Globus pallidus (tissue), 1 donor: ENCODE results near the gene LRP4.
"Not testable (repeated sequence)": the region's sequence is repeated elsewhere in the genome, so short reads cannot be mapped to it uniquely, and the experiment has no call there.

Source experiments
- DNase-seq: peaks from one replicate; pipeline ENCODE4 v3.0.0-alpha.2; 2015; ENCODE audit warnings: low spot score

Gene LRP4

DNA sequence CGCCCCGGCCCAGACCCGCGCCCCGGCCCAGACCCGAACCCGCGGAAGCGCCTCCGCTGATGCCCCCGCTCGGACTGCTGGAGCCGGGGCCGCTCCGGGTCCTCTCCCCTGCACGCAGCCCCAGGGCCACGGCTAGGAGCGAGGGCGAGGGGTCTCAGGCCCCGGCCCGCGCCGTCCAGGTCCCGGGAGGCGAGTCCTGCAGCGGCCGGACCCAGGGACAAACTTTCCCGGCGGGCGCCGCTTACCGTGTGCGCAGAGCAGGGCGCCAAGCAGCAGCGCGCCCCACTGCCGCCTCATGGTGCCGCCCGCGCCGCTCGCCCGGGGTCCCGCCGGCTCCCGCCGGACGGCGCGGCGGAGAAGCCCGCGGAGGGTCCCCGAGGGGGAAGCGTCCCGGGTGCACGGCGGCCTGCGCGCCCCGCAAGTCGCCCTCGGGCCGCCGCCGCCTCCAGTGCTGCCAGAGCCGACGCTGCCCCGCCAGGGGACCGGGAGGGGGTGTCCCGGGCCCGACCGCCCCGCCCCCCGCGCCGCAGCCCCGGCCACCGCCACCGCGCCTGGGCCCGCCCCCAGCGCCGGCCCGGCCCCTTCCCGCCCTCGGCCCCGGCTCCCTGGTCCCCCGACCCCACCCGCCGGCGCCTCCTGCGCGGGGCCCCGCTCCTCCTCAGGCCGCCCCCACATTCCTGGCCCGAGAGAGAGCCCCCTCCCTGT is at the start of gene LRP4:
Gene LRP4 (minus strand): TSS at position 468 of the 705 bp plus-strand sequence. CDS start 171 bp downstream, at position 297.
- DNase-seq = peak; percentile 69

- no peak for DNase-seq
Observed at GRCh38 chr11:46967962-46968361, 49.6 kb upstream of the LRP4 start.

DNA sequence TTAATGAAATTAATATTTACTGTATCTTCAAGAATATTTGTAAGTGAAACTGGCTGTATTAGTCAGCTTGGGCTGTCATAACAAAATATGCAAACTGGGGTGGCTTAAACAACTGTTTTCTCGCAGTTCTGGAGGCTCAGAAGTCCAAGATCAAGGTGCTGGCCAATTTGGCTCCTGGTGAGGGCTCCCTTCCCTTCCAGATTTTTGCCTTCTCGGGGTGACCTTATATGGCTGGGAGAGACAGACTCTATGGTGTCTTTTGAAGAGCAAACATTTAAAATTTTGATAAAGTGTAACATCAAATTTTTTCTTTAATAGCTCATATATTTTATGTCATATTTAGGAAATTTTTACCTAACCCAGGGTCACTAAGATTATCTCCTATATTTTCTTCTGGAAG is 48.4 kb upstream of the LRP4 start:
- DNase-seq = no peak

- no peak for DNase-seq
Observed at GRCh38 chr11:46963844-46964243, 45.5 kb upstream of the LRP4 start.

DNA sequence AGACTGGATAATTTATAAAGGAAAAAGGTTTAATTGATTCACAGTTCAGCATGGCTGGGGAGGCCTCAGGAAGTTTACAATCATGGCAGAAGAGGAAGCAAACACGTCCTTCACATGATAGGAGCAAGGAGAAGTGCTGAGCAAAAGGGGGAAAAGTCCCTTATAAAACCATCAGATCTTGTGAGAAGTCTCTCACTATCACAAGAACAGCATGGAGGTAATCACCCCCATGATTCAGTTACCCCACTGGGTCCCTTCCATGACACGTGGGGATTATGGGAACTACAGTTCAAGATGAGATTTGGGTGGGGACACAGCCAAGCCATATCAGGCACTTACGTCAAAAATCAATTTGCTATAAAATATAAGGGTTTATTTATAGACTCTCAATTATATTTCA is 43.5 kb upstream of the LRP4 start:
- not testable (repeated sequence) for DNase-seq

DNA sequence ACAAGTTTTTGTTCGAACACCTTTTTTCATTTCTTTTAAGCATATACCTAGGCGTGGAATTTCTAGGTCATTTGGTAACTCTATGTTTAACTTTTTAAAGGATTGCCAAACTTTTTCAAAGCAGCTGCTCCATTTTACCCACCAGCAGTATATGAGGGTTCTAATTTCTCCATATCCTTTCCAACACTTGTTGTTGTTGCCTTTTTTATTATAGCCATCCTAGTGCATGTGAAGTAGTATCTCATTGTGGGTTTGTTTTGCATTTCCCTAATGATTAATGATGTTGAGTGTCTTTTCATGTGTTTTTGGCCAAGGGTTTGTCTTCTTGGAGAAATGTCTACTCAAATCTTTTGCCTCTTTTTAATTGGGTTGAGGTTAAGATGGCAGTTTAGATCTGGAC is 42.7 kb upstream of the LRP4 start:
- DNase-seq = no peak

GRCh38 chr11:46958777-46959176 is 40.4 kb upstream of the LRP4 start:
- no peak for DNase-seq

DNA sequence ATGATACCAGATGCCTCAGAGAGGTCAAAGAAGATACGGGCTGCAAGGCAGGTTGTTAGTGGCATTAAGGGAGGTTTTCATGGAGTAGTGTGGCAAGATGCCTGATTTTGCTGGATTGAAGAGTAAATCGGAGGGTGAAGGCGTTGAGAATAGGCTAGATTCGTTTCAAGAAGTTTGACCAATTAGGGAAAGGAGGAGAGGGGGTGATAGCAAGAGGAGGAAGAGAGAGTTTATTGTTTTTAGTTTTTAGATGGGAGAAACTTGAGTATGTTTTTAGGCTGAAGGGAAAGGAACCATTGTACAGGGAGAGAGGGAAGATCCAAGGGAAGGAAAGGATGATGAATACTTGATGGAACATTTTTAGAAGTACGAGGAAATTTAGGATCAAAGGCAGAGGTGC is 34.7 kb upstream of the LRP4 start:
- DNase-seq = no peak

- DNase-seq = no peak
Observed at GRCh38 chr11:46952553-46952952, 34.2 kb upstream of the LRP4 start.

DNA sequence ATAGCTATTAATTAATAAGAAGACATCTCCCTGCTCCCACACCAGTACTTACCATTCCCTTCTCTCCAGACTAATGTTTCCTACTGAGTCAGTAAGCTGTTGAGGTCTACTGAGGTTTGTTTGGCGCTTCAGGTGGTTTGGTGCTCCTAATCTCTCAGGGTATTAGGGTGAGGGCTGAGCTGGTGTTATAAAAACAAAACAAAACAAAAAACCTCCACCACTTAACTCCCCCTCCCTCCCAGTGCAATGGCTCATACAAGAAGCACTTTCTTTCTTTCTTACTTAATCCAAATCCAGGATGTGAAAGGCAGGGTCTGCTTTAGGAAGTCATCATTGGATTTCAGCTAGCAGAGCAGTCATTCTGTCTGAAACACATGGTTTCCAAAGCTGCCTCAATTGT is 33.5 kb upstream of the LRP4 start:
- DNase-seq = no peak

- no peak for DNase-seq
Observed at GRCh38 chr11:46949297-46949696, 30.9 kb upstream of the LRP4 start.

DNA sequence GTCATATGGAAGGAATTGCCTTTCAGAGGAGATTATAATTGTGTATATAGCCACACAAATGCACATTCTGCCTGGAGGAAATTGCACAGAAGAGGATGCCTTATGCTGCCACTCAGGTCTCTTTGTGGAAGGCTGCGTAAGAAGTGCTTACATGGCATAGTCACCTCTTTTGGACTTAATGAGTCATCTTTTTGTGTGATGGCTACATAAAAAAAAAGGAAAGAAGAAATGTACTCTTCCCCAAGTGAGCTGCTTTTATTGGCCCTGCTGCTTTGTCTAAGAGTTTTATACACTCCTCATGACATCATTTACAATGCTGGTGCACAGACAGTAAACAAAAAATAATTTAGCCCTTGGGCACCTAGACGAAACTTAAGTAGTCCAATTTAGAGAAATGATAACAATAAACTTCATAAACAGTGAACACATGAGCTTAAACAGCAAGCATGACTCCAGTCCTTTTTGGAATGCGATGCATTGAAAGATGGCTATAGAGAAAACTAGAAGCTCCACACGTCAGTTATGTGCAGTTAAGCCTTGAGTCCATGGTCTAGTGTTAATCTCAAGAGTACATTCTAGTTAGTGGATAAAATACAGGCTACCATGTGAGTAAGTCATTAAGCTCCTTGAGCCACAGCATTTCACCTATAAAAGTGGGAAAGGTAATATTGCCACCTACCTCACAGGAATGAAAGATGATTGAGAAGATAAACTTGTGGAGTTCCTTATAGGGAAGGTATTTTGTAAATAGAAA is 30.2 kb upstream of the LRP4 start:
- DNase-seq = no peak

DNA sequence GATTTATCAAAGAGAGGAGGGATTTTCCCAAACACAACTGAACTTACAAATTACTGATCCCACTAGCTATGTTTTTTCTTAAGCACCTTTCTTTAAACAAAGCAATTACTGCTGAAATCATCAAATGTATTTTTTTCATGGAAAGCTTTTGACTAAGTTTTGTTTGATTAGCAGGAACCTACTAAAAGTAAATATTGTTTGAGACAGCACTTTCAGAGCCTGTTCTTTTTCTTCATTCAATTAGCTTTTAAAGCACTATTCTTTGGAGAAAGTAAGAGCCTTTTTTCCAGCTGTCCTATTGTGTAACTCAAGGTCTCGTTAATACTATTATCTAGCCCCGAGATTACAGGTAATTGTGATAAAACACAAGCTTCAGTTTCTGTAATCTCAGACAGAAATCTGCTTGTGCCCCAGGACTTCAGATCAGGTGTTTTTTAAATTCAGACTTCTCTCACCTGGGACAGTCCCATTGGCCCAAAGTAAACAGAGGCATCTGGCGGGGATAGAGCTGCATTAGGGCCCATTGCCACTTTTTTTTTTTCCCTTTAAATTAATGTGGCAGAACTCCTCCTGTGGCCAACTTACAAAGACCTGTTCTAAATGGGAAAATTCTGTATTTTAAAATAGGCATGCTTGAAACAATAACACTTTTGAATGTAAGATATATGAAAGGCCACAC is 29.2 kb upstream of the LRP4 start:
- DNase-seq = no peak

DNA sequence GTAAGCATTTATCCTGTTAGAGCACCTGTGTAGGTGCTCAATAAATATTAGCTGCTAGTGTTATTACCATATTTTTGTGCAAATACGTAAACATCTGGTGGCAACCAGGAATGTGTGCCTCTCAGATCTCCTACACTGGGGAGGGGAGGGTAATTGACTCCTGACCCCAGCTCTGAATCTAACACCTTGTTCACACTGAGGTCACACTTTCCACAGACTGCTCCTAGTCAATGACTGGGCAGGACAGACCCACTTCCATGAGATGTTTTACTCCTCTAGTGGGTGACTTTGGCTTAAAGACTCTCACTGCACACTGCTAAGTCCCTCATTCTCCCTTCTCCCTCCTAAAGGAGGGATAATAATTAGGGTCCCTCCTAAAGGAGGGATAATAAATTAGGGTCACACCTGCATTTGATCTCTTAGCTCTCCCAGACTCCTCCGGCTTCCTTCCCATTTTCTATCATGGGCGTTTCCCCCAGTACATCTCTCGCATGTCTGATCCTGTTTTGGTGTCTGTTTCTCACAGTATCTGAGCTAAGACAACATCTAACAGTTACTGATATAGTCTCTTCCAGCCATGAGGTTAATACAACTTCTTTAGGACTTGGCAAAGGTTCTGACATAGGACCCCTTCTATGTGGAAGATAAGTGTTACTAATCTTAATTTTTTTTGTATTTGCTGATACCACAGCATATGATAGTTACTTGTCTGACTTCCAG is 26.2 kb upstream of the LRP4 start:
- no peak for DNase-seq

GRCh38 chr11:46942172-46942571 is 23.8 kb upstream of the LRP4 start:
- no peak for DNase-seq

- peak; percentile 84 for DNase-seq
Observed at GRCh38 chr11:46936138-46937110, 18.1 kb upstream of the LRP4 start, which contains the start of gene CSTPP1. CSTPP1 (plus strand) TSS chr11:46936761; CDS start chr11:46936806, 45 bp downstream.

- DNase-seq = no peak
Observed at GRCh38 chr11:46930089-46930488, 11.7 kb upstream of the LRP4 start.

DNA sequence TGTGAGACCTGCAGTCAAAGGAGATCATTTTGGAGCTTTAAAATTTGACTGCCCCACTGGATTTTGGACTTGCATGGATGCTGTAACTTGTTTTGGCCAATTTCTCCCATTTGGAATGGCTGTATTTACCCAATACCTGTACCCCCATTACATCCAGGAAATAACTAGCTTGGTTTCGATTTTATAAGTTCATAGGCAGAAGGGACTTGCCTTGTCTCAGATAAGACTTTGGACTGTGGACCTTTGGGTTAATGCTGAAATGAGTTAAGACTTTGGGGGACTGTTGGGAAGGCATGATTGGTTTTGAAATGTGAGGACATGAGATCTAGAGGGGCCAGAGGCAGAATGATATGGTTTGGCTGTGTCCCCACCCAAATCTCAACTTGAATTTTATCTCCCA is 10.4 kb upstream of the LRP4 start:
- not testable (repeated sequence) for DNase-seq

DNA sequence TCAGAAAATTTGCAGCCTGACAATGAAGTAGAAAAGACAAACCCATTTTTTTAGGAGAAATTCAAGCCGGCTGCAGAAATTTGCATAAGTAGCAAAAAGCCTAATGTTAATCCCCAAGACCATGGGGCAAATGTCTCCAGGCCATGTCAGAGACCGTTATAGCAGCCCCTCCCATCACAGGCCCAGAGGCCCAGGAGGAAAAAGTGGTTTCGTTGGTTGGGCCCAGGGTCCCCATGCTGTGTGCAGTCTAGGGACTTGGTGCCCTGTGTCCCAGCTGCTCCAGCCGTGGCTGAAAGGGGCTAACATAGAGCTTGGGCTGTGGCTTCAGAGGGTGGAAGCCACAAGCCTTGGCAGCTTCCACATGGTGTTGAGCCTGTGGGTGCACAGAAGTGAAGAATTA is 9.6 kb upstream of the LRP4 start:
- DNase-seq = not testable (repeated sequence)

DNA sequence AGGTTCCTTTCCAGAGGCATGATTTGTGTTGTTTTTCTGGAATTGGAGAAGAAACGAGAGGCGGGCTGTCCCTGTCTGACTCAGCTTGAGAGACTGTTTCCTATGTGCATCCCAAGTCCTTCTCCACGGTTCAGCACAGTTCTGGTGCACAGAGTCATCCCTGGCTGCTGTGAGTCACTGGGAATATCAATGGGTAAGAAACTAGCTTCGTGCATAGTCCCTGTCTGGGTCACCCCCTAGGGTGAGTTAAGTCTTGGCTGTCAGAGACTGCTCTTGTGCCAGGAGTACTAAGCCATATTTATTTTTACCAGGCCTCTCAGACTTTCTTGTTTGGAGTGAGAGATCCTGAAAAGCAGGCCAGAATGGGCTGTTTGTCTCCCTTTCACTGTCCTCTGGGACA is 2.4 kb upstream of the LRP4 start:
- DNase-seq = no peak
